ENCODE results near the gene CD47. TPM values are rescaled to one million over a fixed set of nuclear protein-coding genes. Genes with fewer than 3 reads are reported as not detected.

The CD47 gene
- total and polyA plus RNA-seq, 9 donors = 24.1 to 148 (median 55.8) TPM

DNA sequence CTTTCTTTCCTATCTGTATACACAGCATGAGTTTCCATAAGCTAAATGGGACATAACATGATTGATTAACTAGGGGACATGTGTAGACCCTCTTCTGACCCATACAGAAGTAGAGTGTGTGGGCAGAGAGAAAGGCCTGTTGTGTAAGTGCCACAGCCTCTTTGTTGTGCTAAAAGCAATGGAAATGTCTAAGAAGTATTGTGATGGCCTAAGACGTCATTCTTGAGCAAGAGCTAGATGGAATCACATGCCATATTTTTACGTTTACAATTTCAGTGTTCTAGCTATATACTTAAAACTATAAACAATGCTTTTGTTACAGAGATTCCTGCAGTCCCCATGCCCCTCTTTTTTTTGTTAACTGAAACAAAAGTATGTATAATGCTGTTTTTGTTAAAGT, 61.9 kb downstream of the CD47 start:
- no peak for DNase-seq
- H3K36me3 ChIP-seq = no peaks in the 10 kb centered on the region
- H3K27ac ChIP-seq = no peak overlapping the region
- no peaks in the 10 kb centered on the region for H3K9me3 ChIP-seq
- 67 to 87% (median 74%) methylated on average over 2 of the region's 2 CpGs for WGBS, 3 donors
- TF ChIP-seq EP300 (IDR thresholded peaks at IDR 0.05) (no peak), POLR2A (IDR thresholded peaks at IDR 0.05) (no peak)
- TF ChIP-seq, protein P1, sequence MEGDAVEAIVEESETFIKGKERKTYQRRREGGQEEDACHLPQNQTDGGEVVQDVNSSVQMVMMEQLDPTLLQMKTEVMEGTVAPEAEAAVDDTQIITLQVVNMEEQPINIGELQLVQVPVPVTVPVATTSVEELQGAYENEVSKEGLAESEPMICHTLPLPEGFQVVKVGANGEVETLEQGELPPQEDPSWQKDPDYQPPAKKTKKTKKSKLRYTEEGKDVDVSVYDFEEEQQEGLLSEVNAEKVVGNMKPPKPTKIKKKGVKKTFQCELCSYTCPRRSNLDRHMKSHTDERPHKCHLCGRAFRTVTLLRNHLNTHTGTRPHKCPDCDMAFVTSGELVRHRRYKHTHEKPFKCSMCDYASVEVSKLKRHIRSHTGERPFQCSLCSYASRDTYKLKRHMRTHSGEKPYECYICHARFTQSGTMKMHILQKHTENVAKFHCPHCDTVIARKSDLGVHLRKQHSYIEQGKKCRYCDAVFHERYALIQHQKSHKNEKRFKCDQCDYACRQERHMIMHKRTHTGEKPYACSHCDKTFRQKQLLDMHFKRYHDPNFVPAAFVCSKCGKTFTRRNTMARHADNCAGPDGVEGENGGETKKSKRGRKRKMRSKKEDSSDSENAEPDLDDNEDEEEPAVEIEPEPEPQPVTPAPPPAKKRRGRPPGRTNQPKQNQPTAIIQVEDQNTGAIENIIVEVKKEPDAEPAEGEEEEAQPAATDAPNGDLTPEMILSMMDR (IDR thresholded peaks at IDR 0.05) = no peak
- H3K4me3 ChIP-seq = no peak overlapping the region
- intact Hi-C loops (cut with DNase I) = no loop called here
- H3K4me1 ChIP-seq (ENCODE audit: insufficient read depth) = no peaks in the 10 kb centered on the region
- no peaks in the 10 kb centered on the region for H3K27me3 ChIP-seq

DNA sequence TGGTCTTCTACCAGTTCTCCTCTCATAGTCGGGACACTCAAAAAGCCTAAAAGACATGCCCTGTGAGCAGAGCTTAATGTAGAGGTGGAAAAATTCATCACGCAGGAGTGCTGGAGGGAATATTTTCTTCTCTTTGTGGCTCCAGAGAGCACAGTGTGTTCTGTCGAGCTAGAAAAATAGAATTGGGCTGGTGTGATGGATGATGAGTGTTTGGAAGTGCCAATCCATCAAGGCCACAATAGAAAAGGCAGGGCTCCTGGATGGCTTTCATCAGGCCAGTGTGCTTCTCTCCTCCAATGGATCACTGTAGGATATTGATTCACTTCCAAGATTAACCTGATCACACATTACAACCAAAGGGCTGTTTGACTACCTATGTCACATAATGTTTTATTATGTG, 65.7 kb downstream of the CD47 start:
- H3K4me3 ChIP-seq = no peak overlapping the region
- no peak for TF ChIP-seq EP300 (IDR thresholded peaks at IDR 0.05)
- no peak for TF ChIP-seq POLR2A (IDR thresholded peaks at IDR 0.05)
- TF ChIP-seq, protein P1 (IDR thresholded peaks at IDR 0.05) = no peak
- no peaks in the 10 kb centered on the region for H3K4me1 ChIP-seq (ENCODE audit: insufficient read depth)
- no peaks in the 10 kb centered on the region for H3K9me3 ChIP-seq
- no peak for DNase-seq
- WGBS, 3 donors = 52 to 73% (median 68%) methylated on average over 3 of the region's 3 CpGs
- intact Hi-C loops (cut with DNase I) = no loop called here
- H3K36me3 ChIP-seq = no peaks in the 10 kb centered on the region
- no peak overlapping the region for H3K27ac ChIP-seq
- H3K27me3 ChIP-seq = no peaks in the 10 kb centered on the region

DNA sequence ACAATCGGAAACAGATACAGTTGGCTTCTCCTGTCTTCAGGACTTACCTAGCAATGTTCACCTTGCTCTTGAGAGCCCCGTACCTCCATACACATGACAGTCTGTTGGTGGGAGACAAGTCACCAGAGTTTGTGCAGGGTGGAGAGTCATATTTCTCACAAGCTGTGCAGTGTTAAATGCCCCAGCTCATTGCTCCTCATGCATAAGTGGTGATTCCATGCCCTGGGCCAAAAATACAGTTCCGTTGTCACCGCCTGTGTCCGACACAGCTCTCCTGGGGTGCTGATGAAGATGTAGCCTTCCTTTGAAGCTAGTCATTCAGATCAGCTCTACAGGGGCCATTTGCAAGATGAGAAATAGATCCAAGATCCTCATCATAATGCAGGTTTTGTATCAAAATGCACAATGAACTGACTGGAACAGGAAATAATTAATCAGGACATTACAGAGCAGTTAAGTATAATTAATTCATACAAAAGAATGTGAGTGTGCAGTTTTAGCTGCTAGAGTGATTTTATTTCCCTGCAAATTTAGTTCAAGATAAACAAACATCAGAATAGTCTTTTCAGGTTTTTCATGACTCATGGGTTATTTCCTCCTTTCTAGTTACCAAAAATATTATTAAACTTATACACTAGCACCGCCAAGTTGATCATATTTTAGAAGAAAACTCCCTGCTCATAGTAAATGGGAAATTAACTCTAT, 66.5 kb downstream of the CD47 start:
- intact Hi-C loops (cut with DNase I) = no loop called here
- Histone ChIP-seq H3K4me3 (no peak overlapping the region), H3K4me1 (ENCODE audit: insufficient read depth) (no peaks in the 10 kb centered on the region), H3K36me3 (no peaks in the 10 kb centered on the region), H3K27ac (no peak overlapping the region), H3K27me3 (no peaks in the 10 kb centered on the region), H3K9me3 (no peaks in the 10 kb centered on the region)
- TF ChIP-seq EP300 (IDR thresholded peaks at IDR 0.05) = no peak
- no peak for TF ChIP-seq POLR2A (IDR thresholded peaks at IDR 0.05)
- TF ChIP-seq, protein P1 (IDR thresholded peaks at IDR 0.05) = no peak
- WGBS, 3 donors = 74 to 81% (median 80%) methylated on average over 6 of the region's 6 CpGs
- DNase-seq = no peak

DNA sequence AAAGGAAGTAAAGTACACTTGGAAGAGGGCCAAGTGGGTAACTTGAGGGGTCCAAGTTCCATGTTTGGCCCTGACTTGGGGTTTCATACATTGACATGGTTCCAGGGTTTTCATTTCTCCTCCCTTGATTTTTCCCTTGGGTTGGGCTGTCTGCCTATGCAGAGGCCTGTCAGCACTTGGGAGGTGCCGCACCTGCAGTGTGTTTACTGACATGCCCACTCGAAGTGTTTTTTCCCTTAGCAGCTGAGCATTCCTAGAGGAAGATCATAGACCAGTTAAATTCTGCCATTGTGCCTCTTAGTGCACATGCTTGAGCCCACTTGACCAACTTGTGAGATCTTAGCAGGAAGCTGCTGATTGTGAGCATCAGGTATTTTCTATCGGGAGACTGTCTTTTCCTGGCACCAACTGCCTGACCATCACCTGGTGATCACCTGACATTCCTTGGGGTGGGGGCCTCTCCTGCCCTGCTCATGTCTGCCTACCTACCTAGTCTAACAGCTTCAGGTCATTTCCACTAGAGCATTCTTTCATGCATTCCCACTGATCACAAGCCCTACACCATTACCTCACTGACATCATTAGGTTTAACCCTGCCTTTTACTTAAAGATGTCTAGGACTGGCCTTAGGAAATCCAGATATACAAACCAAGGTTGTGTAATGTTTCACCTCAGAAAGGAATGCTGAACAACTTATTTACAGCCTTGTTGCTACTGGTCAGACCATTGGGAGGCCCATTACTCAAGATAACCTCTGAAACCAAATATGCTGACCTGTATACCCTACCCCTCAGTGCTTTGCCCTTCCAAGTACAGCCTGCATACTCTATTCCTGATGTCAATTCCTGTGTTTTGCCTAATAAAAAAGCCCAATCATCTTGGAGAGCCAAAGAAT, 68.3 kb downstream of the CD47 start:
- TF ChIP-seq EP300 (IDR thresholded peaks at IDR 0.05) = no peak
- TF ChIP-seq, protein P1 (IDR thresholded peaks at IDR 0.05) = no peak
- TF ChIP-seq POLR2A (IDR thresholded peaks at IDR 0.05) = no peak
- Histone ChIP-seq H3K4me3 (no peak overlapping the region), H3K4me1 (ENCODE audit: insufficient read depth) (no peaks in the 10 kb centered on the region), H3K27me3 (no peaks in the 10 kb centered on the region), H3K27ac (no peak overlapping the region), H3K36me3 (no peaks in the 10 kb centered on the region), H3K9me3 (no peaks in the 10 kb centered on the region)
- DNase-seq = no peak
- WGBS, 3 donors = 88 to 95% (median 91%) methylated on average over 3 of the region's 3 CpGs
- intact Hi-C loops (cut with DNase I) = no loop called here
